GM12891 (cell line): ENCODE results near the gene TDP2.

Experiments used
- POLR2A ChIP-seq: IDR thresholded peaks from 2 replicates; pipeline ENCODE4 v1.6.1; 2011; ENCODE audit warnings: low read depth, low read length, control low read depth
- POLR2AphosphoS5 ChIP-seq: IDR thresholded peaks from 2 replicates; pipeline ENCODE4 v1.6.1; 2011; ENCODE audit warnings: low read depth, low read length, control low read depth
- POU2F2 ChIP-seq: IDR thresholded peaks from 2 replicates; pipeline ENCODE4 v1.6.1; 2011; ENCODE audit warnings: low read depth, mild to moderate bottlenecking, control low read depth, low read length, moderate library complexity

- TF ChIP-seq POLR2AphosphoS5 (no peak), POLR2A (no peak), POU2F2 (no peak)
These were observed 22.3 kb downstream of the TDP2 start for GRCh38 chr6:24644377-24644776.
